Right forelimb (tissue), 1 donor: Measurements from ENCODE around the gene ZNF335.
A peak's percentile ranks its signal among the peaks of the same experiment; 100 is the strongest.
"Not testable (repeated sequence)": the region's sequence is repeated elsewhere in the genome, so short reads cannot be mapped to it uniquely, and the experiment has no call there.

ENCODE experiments used
- DNase-seq: peaks from one replicate; pipeline ENCODE4 v3.0.0-alpha.2; 2018

ZNF335 gene

DNA sequence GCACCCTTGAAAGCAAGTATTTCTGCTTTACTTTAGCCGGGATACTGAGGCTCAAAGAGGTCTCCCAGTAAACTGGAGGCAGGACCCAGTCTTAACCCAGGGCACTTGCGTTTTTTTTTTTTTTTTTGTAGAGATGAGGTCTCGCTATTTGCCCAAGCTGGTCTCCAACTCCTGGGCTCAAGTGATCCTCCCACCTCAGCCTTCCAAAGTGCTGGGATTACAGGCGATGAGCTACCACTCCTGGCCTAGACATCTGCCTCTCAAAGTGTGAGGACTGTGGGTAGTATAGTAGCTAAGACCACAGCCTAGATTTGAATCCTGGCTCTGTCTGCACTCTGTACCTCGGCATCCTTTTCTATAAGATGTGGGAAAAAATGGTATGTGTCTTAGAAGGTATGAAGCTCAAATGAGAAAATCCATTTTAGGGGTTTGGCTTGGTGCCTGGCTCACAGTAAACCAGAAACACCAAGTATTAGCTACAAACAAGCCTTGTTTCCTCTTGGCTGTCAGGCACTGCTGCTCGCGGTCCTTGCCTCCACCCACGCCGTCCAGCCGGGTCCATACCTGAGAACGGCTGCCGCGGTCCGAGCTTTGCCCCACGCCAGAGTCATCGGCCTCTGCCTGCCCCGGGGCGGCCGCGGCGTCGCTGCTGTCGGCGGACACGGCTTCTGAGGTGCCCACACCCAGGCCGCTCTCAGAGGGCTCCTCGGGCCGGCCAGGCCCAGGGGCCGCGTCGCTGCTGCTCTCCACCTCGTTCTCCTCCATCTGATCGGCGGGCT lies 1.2 kb downstream of the ZNF335 start:
- no peak for DNase-seq

DNA sequence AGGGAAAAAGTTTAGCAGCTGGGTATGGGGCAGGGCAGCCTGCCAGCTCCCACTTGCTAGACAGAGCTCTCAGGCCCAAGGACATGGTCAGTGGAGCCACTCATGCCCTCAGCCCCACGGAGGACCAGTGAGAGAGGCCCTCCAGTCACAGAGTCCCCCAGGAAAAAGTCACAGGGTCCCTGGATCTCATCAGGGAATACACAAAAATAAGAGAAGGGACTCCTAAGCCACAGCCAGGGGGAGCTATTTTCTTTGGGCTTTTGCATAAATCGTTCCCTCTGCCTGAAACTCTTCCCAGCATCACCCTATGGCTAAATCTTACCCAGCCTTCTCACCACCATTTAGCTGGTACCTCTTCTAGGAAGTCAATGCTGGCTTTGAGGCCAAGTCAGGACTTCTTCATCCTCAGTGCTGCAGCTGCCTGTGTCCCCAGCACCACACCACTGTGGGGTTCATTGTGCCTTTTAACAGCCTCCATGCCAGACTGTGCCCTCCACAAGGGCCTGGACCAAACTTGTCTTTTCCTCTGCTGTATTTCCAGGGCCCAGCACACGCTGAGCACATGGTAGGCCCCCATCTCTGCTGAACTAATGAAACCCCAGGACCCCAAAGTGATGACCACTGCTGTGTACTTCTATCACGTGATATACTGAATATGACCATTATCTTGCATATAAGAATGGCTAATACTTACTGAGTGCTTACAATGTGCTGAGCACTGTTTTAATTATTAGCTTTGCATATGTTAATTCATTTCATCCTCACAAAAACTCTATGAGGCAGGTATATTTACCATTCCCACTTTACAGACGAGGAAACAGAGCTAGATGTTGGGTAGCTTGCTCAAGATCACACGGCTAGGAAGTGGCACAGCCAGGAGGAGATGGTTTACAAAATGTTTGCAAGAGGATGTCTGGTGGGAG lies 2.0 kb downstream of the ZNF335 start:
- DNase-seq, result no peak

DNA sequence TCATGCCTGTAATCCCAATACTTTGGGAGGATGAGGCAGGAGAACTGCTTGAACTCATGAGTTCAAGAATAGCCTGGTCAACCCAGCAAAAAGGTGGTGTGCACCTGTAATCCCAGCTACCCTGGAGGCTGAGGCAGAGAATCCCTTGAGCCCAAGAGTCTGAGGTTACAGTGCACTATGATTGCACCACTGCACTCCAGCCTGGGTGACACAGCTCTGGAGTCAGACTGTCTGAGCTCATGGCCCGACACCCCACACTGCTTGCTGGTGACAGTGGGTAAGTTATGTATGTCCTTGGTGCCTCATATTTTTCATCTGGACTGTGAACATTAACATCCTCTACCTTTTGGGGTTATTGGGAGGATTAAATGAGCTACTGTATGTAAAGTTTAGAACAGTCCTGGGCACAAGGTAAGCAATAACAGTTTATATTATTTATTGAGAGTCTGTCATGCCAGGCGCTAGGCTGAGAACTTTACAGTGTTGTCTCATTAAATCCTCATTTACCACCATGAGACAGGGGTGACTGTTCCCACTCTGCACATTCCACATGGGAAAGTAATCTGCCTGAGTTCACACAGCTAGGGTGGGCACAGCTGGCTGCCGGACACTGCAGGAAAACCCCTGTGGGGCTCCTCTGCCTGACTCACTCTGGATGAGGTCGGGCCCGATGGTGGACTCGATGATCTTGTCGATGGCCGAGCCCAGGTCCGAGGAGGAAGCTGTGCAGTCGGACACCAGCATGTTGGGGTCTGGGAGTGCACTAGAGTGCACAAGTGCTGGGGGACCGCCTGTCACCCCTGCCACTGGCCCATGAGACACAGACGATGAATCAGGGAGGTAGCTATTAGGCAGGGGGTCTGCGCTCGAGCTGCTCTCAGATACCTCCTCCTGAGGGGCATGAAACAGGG lies 2.9 kb downstream of the ZNF335 start:
- no peak for DNase-seq

DNA sequence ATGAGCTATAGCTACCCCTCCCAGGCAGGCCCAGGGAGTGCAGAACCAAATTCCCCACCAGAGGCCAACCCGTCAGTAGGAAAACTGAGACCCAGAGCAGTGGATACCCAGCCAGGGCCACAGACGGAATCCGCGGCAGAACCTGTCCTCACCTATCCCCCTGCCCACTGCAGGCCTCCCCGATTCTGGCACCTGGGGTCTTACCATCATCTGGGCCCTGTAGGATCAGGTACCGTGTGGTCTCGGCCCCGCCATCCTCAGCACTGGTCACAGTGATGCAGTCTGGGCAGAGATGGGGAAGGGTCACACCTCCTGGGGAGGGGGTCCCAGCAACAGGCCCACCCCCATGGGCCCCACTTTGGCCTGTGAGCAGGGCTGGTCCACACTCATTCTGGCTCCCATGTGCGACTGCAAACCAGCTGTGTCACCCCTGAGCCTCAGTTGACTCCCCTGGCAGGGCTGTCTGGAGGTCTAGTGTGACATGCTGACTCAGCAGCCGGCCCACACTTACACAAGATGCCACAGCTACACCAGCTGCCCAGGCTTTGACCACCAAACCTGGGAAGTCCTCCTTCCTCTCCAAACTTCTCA lies 3.8 kb downstream of the ZNF335 start:
- DNase-seq, result no peak

DNA sequence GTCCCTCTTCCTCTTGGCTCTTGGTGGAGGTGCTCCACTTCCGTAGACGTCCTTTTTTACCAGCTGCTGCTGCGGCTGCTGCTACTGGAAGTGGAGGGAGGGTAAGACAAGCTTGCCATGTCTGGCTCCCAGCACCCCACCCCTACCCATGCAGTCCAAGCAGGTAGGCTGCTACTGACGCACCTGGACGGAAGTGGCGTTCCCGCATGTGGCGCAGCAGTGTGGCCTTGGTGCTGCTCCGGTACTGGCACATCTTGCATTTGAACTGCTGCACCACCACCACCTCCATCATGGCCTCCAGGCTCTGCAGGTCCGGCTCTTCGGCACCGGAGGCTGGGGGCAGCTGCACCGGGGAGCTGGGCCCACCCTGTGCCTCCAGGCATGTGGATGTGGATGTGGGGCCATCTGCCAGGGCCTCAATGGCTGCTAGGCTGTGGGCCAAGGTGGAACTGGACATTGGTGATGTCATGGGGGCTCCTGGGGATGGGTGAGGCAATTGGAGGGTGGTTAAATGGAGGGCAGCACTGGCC lies 4.4 kb downstream of the ZNF335 start:
- DNase-seq, result no peak

DNA sequence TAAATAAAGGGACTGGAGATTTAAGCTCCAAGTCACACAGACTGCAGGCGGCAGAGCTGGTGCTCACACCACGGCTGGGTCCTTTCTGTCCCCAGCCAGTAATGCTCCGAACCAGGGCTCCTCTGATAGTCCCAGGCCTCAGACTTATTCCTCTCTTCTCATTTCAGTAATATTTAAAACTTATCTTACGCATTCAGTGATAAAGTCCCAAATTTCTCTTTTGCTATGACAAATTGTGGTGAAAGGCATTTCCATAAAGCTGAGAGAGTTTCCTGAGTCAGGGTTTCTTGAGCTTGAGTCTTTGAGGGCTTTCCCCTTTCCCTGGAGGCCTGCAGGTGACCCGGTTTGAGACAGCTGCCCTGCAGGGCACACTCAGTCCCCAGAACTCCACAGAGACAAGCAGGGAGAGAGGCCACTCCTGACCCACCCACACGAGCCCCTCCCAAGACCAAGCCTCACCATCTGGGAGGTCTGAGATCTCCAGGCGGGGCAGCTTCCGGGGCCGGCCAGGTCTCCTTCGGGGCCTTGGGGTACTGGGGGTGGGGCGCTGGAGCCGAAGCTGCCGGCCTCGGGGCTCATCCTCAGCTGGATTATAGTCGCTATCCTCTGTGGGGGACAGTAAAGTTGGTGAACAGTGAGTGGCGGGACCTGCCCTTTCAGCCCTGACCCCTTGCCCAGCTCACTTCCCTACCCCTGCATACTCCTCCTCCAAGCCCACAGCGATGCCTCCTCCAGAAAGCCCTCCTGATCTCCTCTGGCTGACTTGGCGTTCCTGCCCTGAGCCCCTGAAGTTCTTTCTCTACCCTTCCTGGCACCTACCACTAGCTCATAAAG lies 6.6 kb downstream of the ZNF335 start:
- no peak for DNase-seq

DNA sequence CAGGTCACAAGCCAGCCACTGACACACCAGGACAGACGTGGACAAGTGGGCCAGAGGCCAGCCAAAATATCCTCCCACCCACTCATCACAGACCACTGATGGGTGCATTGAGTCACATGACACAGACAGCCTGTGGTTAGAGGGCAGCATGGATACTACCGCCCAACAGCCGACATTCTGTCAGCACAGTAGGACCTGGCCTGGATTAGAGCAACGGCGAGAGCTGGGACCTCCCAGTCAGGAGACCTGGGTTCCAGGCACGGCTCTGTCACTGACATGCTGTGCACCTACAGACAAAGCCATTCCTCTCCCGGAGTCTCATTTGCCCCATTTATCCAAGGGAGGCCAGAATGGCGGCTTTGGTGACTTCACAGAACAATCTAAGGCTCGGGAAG lies 8.0 kb downstream of the ZNF335 start:
- DNase-seq, result no peak

DNA sequence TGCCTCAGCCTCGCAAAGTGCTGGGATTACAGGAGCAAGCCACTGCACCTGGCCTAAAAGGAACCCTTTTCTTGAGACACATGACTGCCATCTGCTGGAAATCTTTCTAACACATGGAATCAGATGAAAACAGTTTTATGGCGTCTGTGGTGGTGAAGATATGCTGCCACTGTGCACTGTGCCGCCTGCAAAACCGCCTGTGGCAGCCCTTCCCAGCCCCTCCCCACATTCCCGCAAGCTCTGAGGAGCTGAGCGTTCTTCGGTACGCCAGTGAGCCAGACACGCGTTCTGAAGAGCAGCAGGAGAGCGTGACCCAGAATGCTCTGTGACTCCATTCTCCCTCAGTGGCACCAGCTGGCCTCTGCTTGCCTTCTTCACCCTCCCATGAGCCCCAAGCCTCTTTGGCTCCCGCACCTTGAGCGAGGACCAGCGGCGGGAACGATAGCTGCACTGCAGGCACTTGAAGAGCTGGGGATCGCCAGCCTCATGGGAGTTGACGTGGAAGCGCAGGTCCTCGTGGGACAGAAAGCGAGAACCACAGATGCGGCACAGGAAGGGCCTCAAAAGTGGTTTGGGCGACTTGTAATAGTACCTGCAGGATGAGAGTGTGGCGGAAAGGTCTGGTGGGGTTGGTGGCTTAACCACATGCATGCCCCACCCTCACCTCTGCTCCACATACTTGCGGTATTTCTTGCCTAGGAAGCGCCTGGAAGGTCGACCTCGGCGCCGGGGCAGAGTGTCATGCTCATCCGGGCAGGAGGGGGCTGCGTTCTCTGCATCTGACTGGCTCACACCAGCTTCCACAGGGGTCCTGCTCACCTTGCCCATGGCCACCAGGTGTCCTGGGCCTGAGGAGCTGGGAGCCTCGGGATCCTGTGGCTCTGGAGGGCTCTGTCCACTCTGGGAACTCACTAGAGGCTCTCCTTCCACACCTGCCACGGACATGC lies 8.7 kb downstream of the ZNF335 start:
- DNase-seq, result peak; percentile 39

DNA sequence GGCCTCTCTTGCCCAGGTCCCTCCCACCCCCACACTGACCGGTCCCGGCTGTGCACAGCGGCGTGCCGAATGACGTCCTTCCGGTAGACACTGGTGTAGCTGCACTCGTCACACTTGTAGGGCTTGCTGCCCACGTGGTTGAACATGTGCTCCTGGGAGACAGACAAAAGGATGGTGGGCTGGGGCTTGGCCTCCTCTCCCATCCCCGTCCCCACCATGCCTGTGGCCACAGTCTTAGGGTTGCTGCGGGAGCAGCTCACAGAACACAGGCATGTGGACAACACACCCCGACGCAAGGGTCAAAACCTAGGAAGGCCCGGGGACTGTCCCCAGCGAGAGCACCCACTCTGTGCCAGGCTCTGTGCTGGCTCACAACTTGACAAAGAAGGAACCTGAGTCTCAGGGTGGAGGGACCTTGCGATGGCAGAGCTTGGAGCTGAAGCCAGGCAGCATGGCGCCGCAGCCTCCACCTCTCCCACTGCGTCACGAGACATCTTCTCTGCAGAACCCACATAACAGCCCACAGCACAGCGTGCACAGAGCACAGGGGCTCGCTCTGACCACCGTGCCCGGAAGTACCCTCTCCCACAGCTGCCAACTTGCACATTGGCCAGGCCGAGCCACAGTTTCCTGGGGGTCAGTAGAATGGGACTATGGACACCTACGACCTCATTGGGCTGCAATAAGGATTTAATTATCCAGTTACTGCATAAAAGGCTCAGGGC lies 9.8 kb downstream of the ZNF335 start:
- no peak for DNase-seq

DNA sequence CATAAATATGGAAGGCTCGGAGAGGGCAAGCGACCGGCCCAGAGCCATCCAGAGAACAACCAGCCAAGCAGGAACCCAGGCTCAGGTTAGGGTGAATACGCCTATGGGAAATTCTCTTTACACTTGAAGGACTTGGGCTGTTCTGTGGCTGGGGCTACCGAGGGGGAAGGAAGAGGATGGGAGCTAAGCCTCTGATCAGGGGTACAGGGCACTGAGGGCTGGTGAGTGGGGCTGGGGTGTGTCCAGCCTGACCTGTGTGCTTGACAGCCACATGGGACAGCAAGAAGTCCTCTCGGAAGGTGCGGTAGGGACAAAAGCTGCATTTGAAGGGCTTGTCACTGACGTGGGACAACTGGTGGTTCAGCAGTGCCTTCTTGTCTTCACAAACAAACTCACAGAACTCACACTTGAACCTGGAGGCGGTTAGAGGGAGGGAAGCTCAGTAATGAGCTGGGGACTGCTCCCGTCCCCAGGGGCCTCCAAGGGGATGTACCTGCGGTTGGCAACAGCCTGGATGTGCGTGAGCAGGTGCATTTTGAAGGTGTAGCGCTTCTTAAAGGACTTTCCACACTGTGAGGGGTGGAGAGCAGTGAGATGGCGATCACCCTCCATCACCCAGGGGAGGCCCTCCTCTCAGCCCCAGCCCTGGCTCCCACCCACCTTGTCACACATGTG lies 11.9 kb downstream of the ZNF335 start:
- DNase-seq, result peak; percentile 31

DNA sequence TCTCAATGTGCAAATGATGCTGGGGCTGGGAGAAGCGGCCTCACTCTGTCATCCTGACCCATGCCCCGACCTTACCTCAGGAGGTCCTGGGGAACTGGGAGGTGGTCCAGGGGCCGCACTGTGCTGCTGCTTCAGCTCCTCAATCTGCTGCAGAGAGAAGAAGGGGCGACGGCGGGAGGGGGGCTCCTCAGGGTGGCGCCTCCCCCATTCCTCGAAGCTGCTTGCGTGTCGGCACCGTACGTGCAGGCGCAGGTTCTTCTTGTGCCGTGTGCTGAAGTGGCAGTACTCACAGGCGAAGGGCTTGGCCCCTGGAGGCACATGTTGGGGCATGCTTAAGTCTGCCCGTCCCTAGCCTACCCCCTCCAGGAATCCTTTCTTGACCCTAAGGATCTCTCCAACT lies 12.9 kb downstream of the ZNF335 start:
- DNase-seq, result peak; percentile 35

DNA sequence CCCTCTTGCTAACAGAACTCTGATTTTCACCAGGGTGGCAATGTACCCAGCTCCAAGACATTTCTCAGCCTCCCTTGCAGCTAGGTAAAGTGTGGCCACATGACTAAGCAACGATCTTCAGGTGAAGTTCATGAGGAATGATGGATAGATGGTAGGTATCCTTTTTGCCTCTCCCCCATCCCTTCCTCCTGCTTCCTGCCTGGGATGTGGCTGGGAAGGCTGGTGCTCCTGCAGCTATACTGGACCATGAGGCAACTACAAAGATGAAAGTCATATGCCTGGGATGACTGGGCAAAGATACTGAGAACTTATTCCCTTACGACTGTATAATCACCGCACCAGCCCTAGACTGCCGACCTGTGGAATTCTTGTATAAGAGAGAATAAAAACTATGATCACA lies 13.4 kb downstream of the ZNF335 start:
- peak; percentile 12 for DNase-seq

DNA sequence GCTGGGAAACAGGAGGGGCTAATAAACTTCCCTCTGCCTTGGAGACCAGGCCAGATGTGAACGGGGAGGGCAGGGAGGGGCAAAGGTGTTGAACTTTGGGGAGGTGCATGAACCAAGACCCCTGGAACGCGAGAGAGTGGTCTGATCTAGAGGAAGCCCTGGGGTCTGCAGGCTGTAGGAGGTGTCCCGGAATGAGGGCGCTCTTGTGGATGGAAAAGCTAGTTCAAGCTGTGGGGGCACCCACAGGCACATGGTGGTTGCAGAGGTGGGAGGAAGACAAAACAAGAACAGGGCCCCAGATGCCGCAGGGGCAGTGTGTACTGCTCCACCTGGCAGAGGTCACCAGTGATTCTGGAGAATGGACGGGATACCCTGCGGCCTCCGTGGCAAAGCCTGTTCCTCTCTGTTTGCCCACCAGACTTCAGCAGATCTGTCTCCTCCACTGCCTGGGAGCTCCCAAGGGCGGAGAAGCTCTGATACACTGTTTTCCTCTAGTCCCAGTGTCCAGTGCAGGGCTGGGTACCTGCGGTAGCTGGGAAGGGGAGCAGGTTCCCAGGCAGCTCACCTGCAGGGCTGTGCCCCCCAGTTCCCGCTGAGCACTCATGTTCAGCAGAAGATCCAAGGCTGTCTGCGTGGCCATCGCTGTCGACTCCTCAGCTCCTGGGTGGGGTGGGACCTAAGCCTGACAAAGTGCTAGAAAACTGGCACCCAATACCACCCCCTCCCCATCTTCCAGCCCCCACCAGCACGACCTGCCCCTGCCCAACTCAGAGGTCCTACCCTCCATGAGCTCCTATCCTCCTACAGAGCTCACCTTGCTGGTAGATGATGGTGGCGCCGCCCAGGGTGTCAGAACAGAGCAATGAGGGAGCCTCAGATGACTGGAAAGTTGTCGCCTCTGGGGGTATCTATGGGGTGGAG lies 14.7 kb downstream of the ZNF335 start:
- peak; percentile 34 for DNase-seq

DNA sequence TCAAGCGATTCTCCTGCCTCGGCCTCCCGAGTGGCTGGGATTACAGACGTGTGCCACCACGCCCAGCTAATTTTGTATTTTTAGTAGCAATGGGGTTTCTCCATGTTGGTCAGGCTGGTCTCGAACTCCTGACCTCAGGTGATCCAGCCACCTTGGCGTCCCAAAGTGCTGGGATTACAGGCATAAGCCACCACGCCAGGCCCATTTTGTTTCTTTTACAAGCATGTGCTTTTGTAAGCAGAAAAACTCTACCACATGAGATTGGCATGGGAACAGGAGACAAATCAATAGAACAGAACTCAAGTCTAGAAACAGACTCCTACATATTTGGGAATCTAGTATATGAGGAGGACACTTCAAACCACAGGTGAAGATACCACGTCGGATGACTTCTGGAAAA lies 15.7 kb downstream of the ZNF335 start:
- DNase-seq, result not testable (repeated sequence)

DNA sequence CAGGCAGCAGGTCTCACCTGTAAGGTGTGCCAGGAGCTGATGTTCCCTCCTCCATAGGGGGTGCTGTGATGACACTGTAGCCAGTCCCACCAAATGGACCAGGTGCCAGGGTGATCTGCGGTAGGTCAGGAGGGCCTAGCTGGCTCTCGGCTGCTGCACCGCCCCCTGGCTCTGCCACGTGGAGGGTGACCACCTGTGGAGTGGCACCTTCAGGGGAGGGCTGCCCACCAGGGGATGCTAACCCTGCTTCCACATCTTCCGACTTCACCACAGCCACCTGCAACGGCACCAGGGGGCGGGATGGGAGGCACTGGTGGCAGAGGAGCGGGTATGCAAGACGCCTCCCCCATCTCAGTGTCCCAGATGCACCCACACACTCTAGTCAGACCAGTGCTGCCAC lies 18.3 kb downstream of the ZNF335 start:
- DNase-seq, result no peak

DNA sequence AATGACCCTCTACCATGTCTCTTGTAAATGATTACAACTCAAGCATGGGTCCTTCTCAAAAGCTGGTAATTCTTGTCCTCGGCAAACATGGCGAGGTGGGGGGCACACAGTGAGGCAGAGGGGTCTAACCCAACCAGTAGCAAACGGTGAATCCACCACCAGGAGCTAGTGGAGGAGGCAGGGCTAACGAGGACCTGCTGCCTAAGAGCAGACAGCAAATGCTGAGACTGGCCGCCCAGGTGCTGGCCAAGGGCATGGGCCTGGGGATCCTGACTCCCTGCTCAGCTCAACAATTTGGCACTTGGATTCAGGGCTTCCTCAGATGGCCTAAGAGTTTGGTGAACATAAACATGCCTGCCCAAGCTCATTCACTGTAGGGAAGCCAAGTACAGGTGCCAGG lies 19.1 kb downstream of the ZNF335 start:
- DNase-seq, result no peak

DNA sequence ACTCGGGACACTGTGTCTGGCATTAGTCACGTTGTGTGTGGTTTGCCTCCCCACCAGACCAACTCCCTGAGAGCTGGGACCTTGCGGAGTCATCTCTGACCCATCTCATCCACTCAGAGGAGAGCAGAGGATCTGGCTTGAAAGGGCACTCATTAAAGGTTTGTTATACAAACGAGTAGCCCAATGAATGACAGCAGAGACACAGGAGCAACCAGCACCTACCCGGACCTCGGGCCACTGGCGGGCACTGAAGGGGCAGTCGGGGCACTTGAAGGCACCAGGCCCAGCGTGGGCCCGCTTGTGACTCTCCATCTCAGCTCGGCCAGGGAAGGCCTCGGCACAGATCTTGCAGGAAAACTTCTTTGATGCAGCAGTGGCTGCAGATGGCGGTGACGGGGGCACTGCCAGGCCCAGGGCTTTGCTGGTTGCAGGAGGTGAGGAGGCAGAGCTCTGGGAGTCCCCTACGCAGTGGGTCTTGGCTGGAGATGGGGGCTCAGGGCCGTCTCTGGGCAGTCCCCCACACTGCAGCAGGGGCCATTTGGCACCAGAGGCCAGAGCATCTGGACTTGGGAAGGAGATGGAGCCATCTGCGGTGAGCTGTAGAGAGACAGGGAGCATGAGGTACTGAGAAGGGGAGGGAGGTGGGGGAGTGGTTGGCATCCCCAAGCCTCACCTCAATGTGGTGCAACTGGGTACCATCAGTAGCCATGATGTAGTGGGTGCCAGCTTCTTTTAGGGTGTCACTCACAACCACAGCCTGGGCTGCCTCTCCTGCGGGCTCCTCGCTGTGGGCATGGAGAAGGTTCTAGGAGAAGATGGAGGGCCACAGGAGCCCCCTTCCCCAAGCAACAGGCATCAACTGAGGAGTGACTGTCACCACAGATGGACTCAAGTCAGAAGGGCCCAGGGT lies 19.8 kb downstream of the ZNF335 start:
- no peak for DNase-seq
